HG03280 (cell line): ENCODE data around the gene TFEB.

Experiments
- ATAC-seq: cut with Tn5 transposase; IDR thresholded peaks from one replicate; pipeline ENCODE4 v1.9.1; 2021; ENCODE audit warnings: mild to moderate bottlenecking, moderate library complexity; ENCODE audit not compliant: unreplicated experiment

TFEB gene

DNA sequence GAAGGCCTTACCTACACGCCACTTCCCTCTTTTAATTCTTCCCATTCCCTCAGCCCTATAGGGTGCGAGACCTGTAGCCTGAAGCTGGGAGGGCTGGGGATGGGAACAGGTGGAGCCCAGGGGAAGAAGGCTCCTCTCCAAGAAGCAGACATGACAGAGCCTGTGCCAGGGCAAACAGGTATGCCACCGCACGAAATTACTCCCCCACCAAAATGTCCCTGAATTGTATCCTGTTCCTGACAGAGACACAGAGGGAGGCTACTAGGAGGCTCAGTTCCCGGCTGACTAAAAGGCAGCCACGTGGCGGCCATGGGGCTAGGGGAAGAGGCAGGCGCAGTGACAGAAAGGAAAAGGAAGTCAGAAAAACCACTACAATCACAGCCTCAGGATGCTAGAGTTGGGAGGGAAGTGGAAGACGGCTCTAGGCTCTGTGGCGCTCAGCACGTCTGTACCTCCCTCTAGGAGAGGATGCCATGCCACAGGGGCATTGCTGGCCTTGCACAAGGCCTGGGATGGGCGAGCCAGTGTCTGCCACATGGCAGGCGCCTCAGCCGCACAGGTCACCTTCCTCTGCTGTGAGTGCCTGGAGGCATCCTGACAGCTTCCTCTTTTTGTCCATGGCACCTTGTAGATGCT, 27.7 kb downstream of the TFEB start:
- ATAC-seq: no peak

DNA sequence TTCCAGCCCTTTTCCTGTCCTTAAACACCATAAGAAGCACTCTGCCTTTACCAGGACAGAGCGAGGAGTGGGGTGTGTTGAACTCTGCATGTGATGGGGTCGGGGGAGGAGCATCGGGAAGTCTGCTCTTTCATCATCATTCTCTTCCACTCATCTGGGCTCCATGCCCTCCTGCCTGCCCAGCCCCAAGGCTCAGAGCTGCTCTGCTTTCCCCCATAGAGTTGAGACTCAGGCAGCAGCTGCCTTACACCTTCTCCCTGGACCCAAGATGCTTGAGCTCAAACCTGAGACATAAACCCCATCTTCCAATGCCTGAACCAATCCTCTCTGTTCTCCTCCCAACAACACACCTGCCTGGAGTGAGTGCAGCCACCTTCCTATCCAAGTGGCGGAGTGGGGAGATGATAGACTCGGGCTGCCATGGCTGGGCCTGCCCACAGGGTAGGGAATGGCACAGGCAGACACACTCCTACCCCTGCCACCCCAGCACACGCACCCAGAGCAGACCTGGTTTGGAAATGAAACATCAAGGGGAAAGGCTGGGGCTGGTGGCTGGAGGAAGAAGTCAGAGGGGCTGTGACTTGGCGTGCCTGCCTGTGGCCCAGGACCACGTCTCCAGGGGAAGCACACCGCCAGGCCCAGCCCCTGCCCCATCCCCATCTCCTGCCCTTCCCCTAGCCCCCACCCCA, 28.4 kb downstream of the TFEB start:
- no peak for ATAC-seq

DNA sequence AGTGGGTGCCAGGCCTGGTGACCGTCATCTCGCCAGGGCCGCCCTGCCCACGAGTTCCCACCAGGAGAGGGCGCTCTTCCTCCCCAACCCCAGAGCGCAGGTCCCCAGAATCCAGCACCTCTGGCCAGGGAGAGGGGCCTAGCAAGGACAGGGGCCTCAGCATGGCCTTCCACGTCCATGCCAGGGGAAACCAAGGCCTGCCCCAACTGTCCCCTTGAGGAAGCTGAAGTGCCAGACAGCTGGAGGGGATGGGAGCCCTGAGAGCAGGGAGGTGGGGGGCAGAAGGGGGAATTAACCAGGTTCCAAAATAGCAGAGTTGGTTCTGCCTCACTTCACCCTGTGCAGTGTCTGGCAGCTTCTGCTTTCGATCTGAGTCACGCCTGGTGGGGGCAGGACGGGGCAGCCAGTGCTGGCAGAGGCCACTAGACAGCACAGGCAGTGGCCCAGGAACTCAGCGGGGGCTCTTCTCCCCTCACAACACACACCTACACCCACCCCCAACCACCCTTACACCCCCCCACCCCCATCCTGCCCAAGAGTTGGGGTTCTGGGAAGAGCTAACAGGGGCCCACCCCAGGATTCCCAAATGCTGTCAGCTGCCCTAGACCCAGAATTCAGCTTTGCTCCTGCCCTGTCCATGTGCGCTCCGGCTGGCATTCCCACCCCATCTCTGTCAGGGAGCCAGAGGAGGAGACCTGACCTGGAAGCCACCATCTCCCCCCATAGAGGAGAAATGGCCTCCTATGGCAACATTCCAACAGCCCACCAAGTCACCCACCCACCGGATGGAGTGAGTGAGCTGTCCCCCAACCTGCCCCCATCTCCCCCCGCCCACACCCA, 29.2 kb downstream of the TFEB start:
- ATAC-seq: peak; percentile 78

DNA sequence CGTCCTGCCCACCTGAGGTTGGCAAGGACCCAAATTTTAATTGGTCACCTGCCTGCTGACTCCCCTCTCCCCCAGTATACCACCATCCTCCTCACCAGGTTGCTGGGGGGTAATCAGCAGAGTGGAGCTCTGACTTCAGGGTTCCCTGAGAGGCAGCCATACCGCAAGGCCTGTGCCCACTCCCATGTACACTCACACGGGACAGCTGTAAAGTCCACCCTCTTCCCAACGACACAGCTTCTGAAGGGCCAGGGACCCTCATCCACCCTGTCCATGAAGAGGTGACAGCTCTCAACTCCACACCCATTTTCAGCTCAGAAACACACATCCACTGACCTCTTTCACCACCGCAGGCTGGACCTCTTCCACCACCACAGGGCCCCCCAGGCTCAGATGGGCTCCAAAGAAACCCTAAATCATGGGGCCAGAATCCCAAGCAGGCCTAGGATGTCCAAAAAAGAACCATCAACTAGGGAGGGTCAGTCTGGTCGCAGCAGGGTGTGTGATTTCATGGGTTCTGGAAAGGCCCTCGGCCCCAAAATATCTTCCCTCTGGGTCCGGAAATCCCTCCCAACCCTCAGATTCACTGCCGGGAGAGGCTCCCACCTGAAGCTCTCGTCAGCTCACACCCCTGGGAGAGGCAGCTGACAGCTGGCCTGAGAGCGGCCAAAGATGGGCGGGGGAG, 30.0 kb downstream of the TFEB start:
- no peak for ATAC-seq

DNA sequence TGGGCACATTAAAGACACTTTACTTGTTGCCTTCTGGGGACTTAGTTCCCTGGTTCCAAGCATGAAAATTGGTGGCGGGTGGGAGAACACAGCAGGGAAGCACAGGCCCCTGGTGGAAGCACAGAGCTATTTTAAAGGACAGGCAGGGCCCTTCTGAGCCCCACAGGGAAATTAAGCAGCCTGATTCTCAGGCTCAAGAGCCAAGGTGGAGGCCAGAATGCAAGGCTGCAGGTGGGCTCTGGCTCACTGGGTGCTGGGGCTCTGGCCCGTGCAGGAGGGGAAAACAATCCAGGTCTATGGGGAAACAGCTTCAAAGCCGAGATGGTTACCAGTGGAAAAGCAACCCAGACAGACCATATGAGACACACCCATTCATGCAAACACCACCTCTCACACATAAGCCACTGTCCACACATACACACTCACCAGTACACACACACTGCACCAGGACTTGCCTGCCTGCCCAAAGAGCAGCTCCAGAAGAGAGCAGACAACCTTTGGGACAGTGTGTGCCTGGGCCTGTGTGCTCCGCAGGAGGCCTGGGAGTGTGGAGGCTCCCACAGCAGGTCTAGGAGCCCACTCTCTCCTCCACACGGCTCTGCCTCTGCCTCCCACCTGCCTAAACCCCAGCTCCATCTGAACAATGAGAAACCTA, 30.6 kb downstream of the TFEB start:
- no peak for ATAC-seq

DNA sequence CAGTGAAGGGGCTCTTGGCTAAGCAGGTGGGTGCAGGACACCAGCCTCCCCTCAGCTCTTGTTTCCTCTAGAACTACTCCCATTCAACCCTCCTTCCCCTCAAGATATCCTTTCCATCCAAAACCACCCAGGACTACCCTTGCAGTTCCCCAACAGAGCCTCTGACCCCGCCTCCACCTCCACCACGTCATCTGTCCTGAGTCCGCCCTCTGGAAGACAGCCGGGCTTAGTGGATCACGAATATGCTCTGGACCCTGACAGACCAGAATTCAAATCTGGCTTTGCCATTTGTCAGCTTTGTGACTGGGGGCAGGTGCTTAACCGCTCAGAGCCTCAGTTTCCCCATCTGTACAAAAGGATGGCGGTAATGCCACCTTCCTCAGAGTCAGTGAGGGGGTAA, 31.4 kb downstream of the TFEB start:
- no peak for ATAC-seq

DNA sequence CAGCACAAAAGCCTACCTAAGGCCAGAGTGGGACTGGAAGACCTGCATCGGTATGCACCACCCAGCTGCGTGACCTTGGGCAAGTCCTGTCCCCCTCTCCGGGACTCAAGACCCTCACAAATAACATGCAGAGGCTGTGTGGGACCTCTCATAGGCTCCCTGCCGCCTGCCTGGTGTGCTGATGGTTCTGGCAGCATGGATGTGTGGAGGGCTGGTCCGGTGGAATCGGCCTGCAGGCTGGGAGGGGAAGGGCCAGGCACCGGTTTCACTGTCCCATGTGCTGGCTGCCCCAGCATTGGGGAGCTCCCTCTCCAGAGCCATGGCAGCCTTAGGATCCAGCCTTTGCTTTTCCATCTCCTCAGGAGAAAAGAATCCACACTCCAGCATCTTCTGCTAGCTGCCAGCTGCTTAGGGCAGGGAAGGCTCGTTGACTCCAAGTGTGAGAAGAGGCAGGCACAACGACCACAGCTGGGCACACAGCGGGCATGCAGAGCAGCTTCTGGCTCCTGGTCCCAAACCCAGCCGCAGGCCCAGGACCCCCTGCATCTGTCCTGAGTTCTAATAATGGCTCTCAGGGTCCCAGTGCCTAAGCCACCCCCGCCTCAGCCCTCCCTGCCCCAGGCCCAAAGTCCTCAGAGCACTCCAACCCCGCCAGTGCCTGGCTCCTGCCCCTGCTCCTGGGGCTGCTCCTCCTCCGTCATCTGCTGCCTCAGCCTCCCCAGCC, 32.5 kb downstream of the TFEB start:
- no peak for ATAC-seq

DNA sequence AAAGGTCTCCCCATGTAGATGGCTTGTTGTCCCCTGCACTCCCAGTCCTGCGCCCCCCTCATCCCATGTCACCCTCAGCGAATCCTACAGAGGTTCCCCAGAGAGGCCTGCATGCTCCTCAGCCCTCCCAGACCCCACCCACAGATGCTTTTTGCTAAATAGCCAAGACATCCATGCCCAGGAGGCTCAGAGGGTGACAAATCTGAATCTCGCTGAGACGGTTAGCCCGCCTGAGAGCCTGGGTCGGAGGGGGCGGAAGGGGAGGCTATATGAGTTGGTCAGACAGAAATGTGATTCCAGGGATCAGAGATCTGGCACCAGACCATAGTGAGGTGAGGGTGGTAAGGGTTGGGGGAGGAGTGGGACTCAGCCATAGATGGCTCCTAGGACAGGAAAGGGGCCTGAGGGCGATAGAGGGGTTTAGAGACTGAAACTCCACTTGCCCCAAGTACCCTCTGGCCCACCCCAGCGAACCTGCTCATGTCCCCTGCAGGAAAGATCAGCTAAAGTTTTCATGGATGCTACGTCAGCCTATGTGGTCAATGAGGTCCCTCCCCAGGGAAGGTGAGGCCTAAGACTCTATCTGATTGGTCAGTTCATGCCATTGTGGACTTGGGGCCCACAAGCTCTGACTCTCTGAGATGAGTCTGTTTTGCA, 33.2 kb downstream of the TFEB start:
- no peak for ATAC-seq

DNA sequence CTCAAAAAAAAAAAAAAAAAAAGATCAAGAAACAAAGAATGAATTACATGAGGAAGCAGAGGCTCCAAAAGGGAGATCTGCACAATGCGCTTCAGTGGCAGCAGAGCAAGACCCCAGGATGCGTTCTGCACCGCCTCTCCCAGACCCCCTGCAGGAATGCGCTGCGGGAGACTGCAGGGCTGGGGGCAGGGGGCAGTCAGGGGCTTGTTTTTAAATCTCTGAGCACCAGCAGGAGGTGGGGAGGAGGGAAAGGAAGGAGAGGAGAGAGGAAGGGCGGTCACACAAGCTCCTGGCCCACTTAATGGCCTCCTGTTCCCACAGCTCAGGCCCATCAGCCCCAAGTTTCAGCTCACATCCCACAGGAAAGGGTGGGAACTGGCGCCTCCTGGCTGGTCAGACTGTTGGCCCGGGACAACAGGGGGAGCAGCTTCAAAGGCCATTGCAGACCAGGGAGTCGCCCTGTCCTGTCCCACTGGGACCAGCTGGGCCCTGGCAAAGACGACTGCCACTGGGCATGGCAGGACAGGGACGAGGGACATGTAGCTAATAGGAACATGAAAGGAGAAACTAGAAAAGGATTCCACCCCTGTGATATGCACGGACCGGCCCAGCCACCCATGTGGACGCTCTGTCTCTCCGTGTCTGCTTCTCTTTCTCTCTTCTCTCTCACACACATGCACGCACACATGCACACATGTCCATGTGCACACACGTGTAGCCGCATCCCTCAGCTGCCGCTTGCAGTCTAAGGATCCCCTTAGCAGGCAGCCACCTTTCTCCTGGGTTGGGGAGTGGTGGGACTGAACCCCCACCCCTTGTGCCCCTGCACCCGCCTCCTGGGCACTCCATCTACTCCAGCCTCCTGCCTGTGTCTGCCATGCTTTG, 34.7 kb downstream of the TFEB start:
- no peak for ATAC-seq

DNA sequence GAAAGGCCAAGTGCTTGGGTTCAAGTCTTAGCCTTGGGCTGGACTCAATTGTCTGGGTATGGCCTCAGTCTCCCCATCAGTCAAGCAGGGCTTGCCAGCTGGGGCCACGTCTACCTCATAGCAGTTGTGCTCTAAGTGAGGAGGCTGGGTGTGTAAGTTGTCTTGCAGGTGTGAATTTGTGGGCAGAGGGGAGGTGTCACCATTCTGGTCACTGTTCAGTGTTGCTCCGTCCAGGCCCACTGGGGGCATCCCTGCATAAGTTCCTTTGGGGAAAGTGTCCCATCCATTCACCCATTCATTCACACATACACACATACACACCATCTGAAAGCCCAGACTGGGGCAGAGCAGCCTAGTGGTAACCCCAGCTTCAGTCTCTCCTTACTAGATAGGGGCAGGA, 36.3 kb downstream of the TFEB start:
- no peak for ATAC-seq

DNA sequence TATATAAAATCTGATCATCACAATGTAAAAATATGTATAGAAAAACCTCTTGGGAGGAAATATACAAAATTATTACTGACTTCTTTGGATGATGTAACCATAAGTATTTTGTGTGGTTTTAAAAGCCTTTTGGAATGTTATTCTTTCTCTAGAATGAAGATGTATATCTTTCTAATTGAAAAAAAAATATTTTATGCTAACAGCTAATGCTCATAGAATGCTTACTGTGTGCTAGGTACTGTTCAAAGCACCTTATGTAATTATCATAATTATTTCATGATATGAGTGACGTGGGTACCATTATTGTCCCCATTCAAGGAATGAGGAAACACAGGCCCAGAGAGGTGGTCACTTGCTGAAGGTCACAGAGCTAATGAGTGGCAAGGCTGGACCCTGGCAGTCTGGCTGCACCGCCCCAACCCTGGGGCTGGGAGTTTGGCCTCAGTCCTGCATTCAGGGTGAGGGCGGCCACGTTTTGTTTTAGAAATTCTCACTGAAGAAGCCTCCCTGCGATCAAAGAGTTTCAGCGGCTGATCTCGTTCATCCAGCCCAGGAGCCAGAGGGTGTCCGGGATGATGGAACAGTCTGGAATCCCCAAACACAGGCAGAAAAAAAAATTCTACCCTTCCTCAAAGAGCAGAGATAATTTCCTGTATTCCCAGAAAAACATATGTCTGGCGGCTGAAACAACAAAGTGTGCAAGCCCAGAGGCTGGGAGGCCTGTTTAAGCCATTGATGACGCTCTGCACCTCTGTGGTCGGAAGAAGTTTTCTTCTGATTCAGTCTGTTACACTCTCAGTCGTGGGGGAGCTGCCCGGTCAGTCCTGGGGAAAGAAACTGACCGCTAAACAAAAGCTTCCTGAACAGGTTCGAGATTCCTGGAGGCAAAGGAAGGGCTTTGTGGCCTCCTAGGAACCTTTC, 37.3 kb downstream of the TFEB start:
- ATAC-seq: no peak

DNA sequence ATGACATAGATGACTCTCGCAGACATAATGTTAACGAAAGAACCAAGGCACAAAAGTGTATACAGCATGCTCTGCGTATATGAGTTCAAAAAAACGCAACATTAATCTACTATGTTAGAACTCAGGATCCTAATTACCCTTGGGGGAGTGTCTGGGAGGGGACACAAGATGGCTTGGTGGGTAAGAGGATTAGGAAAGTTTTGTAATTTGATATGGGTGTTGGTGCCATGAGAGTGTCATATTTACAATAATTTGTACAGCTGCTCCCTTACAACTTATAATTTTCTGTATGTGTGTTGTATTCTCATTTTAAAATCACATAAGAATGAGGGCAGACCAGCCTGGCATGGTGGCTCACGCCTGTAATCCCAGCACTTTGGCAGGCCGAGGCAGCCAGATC, 38.6 kb downstream of the TFEB start:
- ATAC-seq: no peak

DNA sequence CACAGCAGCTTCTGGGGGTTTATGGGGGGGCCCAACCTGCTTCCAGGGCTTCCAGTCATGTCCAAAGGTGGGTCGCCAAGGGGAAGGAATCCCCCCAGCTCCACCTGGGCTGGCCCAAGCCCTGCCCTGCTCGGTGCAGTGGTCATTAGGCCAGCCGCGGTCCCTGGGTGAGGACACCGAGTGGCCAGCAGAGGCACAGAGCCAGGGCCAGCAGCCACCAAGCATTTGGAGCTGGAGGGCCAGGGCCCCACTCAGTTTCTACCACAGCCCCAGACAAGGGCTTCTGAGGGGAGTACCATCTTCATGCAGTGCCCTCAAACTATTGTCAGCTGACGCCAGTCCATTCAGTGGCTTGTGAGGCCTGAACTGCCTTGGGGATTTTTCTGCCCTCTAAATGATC, 39.6 kb downstream of the TFEB start:
- ATAC-seq: no peak

DNA sequence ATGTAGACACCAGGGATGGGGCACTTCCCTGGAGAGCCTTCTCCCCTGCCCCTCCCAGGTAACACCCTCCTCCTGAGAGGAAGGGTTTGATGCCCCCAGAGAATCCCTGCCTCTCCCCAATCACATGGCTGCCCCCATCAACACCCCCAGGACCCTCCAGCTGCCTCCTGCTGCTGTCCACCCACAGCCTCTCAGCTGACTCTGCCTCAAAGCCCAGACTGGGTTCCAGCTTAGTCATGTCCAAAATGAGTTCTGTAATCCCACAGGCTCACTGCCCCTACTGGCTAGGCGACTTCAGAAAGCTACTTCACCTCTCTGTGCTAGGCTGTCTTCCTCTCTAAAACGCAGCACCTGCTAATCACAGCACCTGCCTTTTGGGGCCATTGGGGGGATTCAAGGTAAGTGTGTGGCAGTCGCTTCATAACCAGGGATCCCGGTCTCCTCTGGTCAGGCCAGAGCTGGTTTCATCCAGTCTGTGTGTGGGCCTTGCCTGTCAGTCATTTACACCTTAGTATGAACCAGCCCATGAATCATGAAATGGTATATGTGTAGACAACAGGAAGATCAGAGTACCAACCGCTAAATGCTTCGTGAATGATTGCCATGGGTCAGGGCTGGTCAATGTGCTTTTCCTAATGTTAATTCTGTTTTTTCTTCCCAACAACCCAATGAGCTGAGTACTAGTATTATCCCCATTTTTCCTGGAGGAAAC, 40.4 kb downstream of the TFEB start:
- no peak for ATAC-seq

DNA sequence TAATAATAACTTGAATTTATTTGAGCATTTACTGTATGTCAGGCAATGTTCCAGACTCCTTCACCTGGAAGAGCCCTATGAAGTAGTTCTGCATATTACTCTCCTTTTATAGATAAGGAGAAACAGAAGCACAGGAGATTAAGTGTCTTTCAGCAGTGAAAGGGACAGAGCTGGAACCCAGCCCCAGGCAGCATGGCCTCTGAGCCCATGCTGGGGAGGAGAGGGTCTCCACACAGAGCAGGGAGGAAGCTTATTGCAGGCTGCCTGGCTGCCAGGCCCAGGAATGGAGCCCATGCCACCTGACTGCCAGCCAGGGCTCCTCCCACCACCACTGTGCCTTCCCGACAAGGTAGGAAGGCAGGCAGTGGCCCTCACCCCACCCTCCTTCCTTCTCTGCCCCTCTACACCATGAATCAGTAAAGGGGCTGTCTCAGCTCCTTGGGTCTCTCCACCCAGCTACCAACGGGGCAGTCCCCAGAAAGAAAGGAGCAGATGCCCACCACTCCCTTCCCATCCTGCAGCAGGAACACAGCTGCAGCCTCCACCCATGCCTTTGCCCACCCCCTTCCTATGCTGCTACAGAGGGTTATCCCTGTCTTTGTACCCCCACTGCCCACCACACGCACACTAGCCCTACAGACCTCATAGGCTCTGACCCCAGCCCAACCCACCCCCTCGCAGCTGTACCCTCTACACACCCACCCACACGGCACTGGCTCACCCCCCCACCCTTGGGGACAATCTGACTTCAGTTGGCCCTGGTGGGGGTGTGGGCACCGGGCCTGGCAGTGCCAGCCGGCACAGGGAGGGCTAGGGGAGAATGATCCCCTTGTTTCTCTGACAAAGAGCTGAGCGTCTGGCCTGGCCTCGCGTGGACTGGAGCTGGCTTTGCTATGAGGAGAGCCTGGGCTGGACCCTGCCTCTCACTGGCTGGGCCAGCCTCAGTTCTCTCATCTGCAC, 41.8 kb downstream of the TFEB start:
- no peak for ATAC-seq

DNA sequence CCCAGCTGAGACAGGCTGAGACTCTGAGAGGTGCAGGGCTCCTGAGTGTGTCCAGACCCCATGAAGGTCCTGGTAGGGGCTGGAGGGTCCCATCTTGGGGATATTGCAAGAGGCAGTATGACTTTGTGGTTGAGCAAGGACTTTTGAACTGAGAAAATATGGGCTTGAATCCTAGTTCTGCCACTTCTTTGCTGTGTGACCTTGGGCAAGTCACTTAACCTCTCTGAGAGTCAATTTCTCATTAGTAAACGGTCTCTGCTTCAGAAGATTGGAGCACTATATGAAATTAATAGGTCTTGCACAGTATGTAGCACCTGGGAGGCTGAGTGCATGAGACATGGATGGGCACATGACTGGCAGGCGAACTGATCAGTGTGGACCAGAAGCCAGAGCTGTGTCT, 42.7 kb downstream of the TFEB start:
- ATAC-seq: no peak
